Measurements from ENCODE around the gene MSANTD4.

MSANTD4 gene

DNA sequence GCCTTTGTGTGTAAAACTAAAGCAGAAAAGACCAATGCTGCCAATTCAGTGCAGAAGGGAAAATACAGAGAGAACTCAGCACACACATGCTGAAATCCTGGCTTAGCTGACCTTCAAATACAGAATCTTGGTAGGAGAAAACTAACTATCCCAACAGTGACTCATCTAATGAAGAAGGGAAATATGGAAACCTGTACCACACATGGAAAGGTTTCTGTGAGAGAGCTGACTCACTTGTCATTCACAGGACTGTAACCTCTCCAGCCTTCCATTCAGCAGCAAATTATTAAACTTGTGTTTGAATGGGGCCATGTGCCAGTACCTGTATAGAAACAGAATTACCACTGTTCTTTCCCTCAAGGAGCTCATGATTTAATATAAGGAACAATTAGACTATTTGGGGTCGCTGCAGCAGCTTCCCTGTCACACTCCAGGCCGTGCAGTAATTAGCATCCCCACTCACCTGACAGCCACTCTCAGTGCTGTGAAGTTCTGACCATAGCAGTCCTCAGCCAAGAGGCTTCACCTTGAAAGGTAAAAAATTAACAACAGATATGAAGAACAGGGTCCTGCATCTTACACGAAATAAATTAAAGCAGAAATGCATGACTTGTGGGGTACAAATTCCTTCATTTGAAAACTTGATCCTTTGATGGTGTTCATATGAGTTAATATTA is 53.9 kb downstream of the MSANTD4 start:
- Histone ChIP-seq H3K9ac (ENCODE audit: low read length) (no peak overlapping the region), H3K27me3 (ENCODE audit: low read depth, low read length) (no peaks in the 10 kb centered on the region), H3K4me1 (ENCODE audit: low read length) (no peaks in the 10 kb centered on the region), H3K27ac (ENCODE audit: low read length) (no peak overlapping the region), H4K20me1 (ENCODE audit: insufficient read depth, low read length) (no peaks in the 10 kb centered on the region), H3K36me3 (replicated peaks; ENCODE audit: low read depth, low read length) (no peaks in the 10 kb centered on the region), H3K9me3 (ENCODE audit: insufficient read depth, low read length) (no peaks in the 10 kb centered on the region), H3K79me2 (ENCODE audit: low read length) (no peaks in the 10 kb centered on the region), H2AFZ (ENCODE audit: low read depth, low read length) (no peak overlapping the region), H3K4me2 (ENCODE audit: low read length) (no peak overlapping the region), H3K4me3 (ENCODE audit: low read length) (no peak overlapping the region)
- TF ChIP-seq EZH2phosphoT487 (IDR thresholded peaks at IDR 0.05; ENCODE audit: low read depth) (no peak), CTCF (IDR thresholded peaks at IDR 0.05; ENCODE audit: low read depth, low read length) (no peak)

- Histone ChIP-seq H3K27ac (ENCODE audit: low read length) (no peak overlapping the region), H4K20me1 (ENCODE audit: insufficient read depth, low read length) (no peaks in the 10 kb centered on the region), H3K9me3 (ENCODE audit: insufficient read depth, low read length) (no peaks in the 10 kb centered on the region), H3K27me3 (ENCODE audit: low read depth, low read length) (no peaks in the 10 kb centered on the region), H3K9ac (ENCODE audit: low read length) (no peak overlapping the region), H3K4me3 (ENCODE audit: low read length) (no peak overlapping the region), H3K79me2 (ENCODE audit: low read length) (no peaks in the 10 kb centered on the region), H3K4me2 (ENCODE audit: low read length) (no peak overlapping the region), H2AFZ (ENCODE audit: low read depth, low read length) (no peak overlapping the region), H3K4me1 (ENCODE audit: low read length) (no peaks in the 10 kb centered on the region), H3K36me3 (replicated peaks; ENCODE audit: low read depth, low read length) (no peaks in the 10 kb centered on the region)
- TF ChIP-seq CTCF (IDR thresholded peaks at IDR 0.05; ENCODE audit: low read depth, low read length) (no peak), EZH2phosphoT487 (IDR thresholded peaks at IDR 0.05; ENCODE audit: low read depth) (no peak)
These were observed 61.5 kb downstream of the MSANTD4 start for GRCh38 chr11:105960252-105961245.
